ENCODE data around the gene ACSM2A.
"Not testable (repeated sequence)": the region's sequence is repeated elsewhere in the genome, so short reads cannot be mapped to it uniquely, and the experiment has no call there.

ACSM2A gene, protein sequence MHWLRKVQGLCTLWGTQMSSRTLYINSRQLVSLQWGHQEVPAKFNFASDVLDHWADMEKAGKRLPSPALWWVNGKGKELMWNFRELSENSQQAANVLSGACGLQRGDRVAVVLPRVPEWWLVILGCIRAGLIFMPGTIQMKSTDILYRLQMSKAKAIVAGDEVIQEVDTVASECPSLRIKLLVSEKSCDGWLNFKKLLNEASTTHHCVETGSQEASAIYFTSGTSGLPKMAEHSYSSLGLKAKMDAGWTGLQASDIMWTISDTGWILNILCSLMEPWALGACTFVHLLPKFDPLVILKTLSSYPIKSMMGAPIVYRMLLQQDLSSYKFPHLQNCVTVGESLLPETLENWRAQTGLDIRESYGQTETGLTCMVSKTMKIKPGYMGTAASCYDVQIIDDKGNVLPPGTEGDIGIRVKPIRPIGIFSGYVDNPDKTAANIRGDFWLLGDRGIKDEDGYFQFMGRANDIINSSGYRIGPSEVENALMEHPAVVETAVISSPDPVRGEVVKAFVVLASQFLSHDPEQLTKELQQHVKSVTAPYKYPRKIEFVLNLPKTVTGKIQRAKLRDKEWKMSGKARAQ

DNA sequence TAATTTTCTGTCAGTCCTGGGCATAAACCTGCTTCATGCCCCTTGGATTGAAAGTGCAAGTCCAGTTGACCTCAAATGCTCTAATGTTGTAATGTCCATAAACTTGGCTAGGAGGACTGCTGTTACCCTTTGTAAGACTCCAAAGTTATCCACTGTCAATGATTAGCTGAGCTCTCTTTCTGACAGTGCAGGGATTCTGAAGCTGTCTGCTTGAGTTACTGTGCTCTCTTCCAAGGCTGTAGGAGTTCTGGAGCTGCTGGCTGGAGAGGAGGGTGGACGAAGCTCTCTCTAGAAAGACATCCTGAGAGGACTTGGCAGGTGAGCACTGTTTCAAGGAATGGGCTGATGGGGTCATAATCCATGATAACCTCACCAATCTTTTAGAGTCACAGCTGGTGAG, at the start of gene ACSM2A:
Gene ACSM2A, plus strand, starts transcription at position 158 of the 400 bp plus-strand sequence. CDS start 8,594 bp downstream, outside the sequence.
- not testable (repeated sequence) for DNase-seq

- no peak for DNase-seq
These were observed 48.7 kb upstream of the ACSM2A start for GRCh38 chr16:20402651-20403050.

- DNase-seq: no peak
These were observed 46.7 kb upstream of the ACSM2A start, which contains the start of gene PDILT for GRCh38 chr16:20404637-20405036. TSS of gene PDILT (minus strand) at chr16:20404737. CDS start at chr16:20399300, 5,437 bp downstream.

DNA sequence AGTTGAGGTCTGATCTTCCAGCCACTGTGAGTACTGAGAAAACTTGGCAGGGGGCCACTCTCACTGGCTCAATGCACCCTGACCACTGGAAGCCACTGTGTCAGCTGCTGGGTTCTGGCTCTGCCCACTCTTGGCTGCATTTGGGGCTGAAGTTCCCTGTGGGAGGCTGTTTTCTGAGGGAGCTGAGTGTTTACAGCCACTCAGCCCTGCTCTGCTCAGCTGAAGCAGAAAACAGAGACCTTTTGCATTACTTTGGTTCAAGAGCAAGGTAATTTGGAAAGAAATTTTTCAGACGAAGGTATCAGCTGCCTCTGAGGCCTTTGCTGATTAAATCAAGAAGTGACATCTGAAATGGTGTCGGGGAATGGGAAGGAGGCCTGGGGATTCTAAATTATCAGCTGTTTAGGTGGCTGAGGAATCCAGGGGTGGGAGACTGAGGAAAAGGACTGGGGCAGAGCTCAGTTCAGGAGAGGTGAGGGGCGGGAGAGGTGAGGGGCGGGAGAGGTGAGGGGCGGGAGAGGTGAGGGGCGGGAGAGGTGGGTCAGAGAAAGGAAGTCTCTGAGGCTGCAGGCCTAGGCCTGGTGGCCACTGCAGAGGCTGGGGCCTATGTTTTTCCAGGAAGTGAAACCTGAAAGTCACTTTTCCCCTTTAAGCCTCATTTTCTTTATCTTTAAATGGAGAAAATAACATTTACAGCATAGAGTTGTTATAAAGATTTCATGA, 41.8 kb upstream of the ACSM2A start, which contains the start of gene ACSM5:
Gene ACSM5, plus strand, starts transcription at position 137 of the 723 bp plus-strand sequence. CDS start 1,951 bp downstream, outside the sequence.
- DNase-seq: no peak

DNA sequence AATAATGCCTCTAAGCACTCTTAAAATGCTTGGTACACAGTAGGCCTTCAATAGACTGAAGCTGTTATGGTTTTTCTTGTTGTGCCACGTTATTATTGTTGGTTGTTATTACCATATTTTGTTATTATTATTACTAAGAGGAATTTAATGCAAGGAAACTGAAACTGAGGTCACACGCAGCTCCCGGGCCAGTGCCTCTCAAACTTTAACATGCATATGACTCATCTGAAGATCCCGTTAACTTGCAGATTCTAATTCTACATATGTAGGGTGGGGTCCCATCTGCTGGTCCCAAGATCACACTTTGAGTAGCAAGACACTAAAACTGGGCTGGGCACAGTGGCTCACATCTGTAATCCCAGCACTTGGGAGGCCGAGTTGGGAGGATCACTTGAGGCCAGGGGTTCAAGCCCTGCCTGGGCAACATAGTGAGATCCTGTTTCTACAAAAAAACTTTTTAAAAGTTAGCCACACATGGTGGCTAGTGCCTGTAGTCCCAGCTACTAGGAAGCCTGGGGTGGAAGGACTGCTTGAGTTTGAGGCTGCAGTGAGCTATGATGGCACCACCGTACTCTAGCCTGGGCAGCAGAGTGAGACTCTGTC, 41.1 kb upstream of the ACSM2A start:
- no peak for DNase-seq

DNA sequence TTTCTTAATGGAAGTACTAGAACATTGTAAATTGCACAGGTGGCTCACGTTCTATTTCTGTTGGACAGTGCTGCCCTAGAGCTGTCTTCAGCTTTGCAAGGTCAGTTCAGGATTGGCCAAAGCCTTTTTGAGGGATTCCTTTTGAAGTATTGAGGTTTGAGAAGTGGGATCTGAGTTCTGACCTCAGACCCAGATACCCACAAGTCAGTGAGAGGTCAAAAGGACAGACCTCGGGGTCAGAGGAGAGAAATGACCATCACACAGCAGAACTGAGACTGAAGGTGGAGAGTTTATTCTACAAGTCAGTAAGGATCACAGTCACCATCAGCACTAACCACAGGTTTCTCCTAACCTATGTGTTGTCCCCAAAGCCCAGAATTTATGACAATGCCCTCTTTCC, 40.3 kb upstream of the ACSM2A start:
- no peak for DNase-seq

- no peak for DNase-seq
These were observed 35.8 kb upstream of the ACSM2A start for GRCh38 chr16:20415541-20415940.

GRCh38 chr16:20419093-20419492, 32.2 kb upstream of the ACSM2A start:
- not testable (repeated sequence) for DNase-seq

- DNase-seq: not testable (repeated sequence)
These were observed 29.6 kb upstream of the ACSM2A start for GRCh38 chr16:20421748-20422147.

DNA sequence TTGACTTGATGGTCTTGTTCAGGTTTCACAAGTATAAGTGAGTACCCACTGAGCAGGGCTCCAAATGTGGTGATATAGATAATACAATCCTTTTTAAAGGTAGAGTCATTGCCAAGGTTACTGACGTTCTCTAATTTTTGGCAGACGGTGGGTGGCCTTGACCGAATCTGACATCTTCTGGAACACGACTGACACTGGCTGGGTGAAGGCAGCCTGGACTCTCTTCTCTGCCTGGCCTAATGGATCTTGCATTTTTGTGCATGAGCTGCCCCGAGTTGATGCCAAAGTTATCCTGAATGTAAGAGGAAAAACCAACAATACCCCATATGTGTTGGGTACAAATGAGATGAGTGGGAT, 27.6 kb upstream of the ACSM2A start:
- DNase-seq: not testable (repeated sequence)

- no peak for DNase-seq
These were observed 27.0 kb upstream of the ACSM2A start for GRCh38 chr16:20424129-20424866.

- not testable (repeated sequence) for DNase-seq
These were observed 23.9 kb upstream of the ACSM2A start for GRCh38 chr16:20427401-20427797.

DNA sequence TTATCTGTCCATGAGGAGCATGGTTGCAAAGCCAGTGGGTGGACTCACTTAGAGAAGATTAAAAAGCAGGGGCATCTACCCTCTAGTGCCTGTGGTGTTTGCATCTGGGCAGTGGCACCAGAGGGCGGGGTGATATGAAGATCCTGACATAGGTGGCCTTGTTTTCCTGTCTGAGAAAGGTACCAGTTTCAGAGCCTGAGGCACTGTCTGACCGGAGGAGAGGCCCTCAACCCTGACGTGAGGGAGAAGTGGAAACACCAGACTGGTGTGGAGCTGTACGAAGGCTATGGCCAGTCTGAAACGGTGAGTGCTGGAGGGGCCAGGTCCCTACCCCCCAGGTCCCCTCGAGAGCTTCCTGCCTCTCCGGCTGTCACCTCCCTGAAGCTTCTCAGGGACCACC, 21.8 kb upstream of the ACSM2A start:
- not testable (repeated sequence) for DNase-seq

GRCh38 chr16:20430480-20430879, 20.8 kb upstream of the ACSM2A start:
- DNase-seq: not testable (repeated sequence)

GRCh38 chr16:20430948-20431347, 20.4 kb upstream of the ACSM2A start:
- DNase-seq: no peak

- DNase-seq: not testable (repeated sequence)
These were observed 12.4 kb upstream of the ACSM2A start for GRCh38 chr16:20438950-20439349.

DNA sequence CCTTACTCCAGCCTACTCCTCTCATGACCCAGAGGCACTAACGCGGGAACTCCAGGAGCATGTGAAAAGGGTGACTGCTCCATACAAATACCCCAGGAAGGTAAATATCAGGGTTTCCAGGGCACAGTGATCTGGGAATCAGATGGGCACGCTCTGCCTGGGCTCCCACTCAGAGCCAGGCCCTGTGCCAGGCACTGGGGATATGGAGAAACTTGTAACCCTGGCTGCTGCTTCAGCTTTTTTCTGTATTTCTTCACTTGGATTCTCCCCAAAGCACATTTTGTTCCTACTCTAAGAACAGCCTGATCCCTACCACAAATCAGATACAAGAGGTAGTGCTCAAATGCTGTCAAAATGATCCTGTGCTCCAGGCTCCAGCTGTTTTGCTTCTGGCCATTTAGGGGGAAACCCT, 11.5 kb upstream of the ACSM2A start:
- DNase-seq: not testable (repeated sequence)

- DNase-seq: not testable (repeated sequence)
These were observed 10.6 kb upstream of the ACSM2A start for GRCh38 chr16:20440731-20441130.

- no peak for DNase-seq
These were observed 10.1 kb upstream of the ACSM2A start for GRCh38 chr16:20441191-20441590.

DNA sequence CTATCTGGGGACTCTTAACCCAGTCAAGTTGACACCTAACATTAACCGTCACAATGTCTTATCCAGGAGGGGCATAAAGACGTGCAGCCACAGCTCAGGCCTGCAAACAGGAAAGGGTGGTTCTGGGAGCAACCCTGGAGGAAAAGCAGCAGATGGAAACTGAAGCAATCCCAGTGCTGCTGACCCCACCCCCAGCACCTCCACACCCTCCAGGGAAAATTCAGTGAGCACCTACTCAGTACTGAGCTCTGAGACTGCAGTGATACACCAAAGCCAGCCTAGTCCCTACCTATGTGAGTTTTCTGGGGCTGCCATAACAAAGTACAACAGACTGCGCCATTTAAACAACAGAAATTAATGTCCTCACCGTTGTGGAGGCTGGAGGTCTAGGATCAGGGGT, 9.5 kb upstream of the ACSM2A start:
- DNase-seq: not testable (repeated sequence)

- not testable (repeated sequence) for DNase-seq
These were observed 4.5 kb upstream of the ACSM2A start for GRCh38 chr16:20446652-20447393.
